Liver (tissue), 9 donors: ENCODE results near the gene PRRT3. TPM values are rescaled to one million over a fixed set of nuclear protein-coding genes. Genes with fewer than 3 reads are reported as not detected.

Experiments used
- DNase-seq: peaks from one replicate; pipeline ENCODE4 v3.0.0-alpha.2; 2017; ENCODE audit warnings: low spot score
- H3K27ac ChIP-seq, 2 donors: one replicate each; pipeline ENCODE4 v1.7.0; 2013; ENCODE audit warnings: inconsistent platforms in 2 of 2, low read length in 2 of 2, control low read depth in 1 of 2, low read depth in 1 of 2, mild to moderate bottlenecking in 1 of 2
- H3K27me3 ChIP-seq, 4 donors: one replicate each; pipeline versions ENCODE4 v1.6.1 to v1.7.0; 2013; ENCODE audit warnings: low read length in 3 of 4, inconsistent platforms in 1 of 4, mild to moderate bottlenecking in 1 of 4, moderate library complexity in 1 of 4; ENCODE audit not compliant: control insufficient read depth in 4 of 4, insufficient read depth in 4 of 4
- H3K36me3 ChIP-seq, 4 donors: one replicate each; pipeline versions ENCODE4 v1.6.1 to v1.7.0; 2013; ENCODE audit warnings: low read length in 3 of 4, mild to moderate bottlenecking in 3 of 4, low read depth in 1 of 4, moderate library complexity in 1 of 4; ENCODE audit not compliant: control insufficient read depth in 4 of 4, insufficient read depth in 3 of 4
- H3K4me1 ChIP-seq, 4 donors: one replicate each; pipeline versions ENCODE4 v1.6.1 to v1.7.0; 2013; ENCODE audit warnings: low read length in 3 of 4, mild to moderate bottlenecking in 3 of 4, moderate library complexity in 1 of 4; ENCODE audit not compliant: control insufficient read depth in 4 of 4, insufficient read depth in 4 of 4
- H3K4me3 ChIP-seq, 3 donors: one replicate each; pipeline versions ENCODE4 v1.6.1 to v1.7.0; 2013; ENCODE audit warnings: low read length in 3 of 3, control low read depth in 1 of 3, low read depth in 1 of 3, mild to moderate bottlenecking in 1 of 3
- H3K9ac ChIP-seq, 2 donors: one replicate each; pipeline ENCODE4 v1.7.0; 2013; ENCODE audit warnings: low read length in 2 of 2, mild to moderate bottlenecking in 2 of 2, moderate library complexity in 2 of 2, control low read depth in 1 of 2, low read depth in 1 of 2
- H3K9me3 ChIP-seq, 4 donors: one replicate each; pipeline versions ENCODE4 v1.6.1 to v1.7.0; 2013; ENCODE audit warnings: low read length in 3 of 4; ENCODE audit not compliant: control insufficient read depth in 4 of 4
- CTCF ChIP-seq: fragments of 150-350 bp; IDR thresholded peaks from 2 replicates; pipeline ENCODE4 v1.5.1; 2017; ENCODE audit warnings: improper control_type of control experiment, low read depth, low read length; ENCODE audit not compliant: missing input control
- FOXA1 ChIP-seq: IDR thresholded peaks from 2 replicates; pipeline ENCODE4 v1.6.1; 2016; ENCODE audit warnings: antibody characterized with exemption
- HNF4G ChIP-seq: IDR thresholded peaks from 2 replicates; pipeline ENCODE4 v1.6.1; 2016; ENCODE audit warnings: antibody characterized with exemption
- MAX ChIP-seq: IDR thresholded peaks from 2 replicates; pipeline ENCODE4 v1.6.1; 2016; ENCODE audit warnings: antibody characterized with exemption
- RAD21 ChIP-seq, 2 donors: IDR thresholded peaks; 2 replicates each; pipeline ENCODE4 v1.6.1; 2016; ENCODE audit warnings: antibody characterized with exemption in 2 of 2, mild to moderate bottlenecking in 2 of 2
- RXRA ChIP-seq, 2 donors: IDR thresholded peaks; 2 replicates each; pipeline ENCODE4 v1.6.1; 2017 to 2018; ENCODE audit warnings: antibody characterized with exemption in 2 of 2, mild to moderate bottlenecking in 1 of 2
- SP1 ChIP-seq: IDR thresholded peaks from 2 replicates; pipeline ENCODE4 v1.6.1; 2018; ENCODE audit warnings: antibody characterized with exemption, mild to moderate bottlenecking
- TAF1 ChIP-seq: conservative IDR thresholded peaks from 2 replicates; pipeline ENCODE4 v1.6.1; 2016; ENCODE audit warnings: antibody characterized with exemption, mild to moderate bottlenecking
- YY1 ChIP-seq: IDR thresholded peaks from 2 replicates; pipeline ENCODE4 v1.6.1; 2016; ENCODE audit warnings: antibody characterized with exemption, mild to moderate bottlenecking
- WGBS: extraction: QIAGEN DNeasy Blood & Tissue Kit; methylation state at CpG from one replicate; pipeline ENCODE4 v1.1.7; 2013; 5-methylcytosine and 5-hydroxymethylcytosine counted together
- polyA plus RNA-seq, 2 donors: library from polyadenylated mRNA; stranded (reverse) in 1 of 2; unstranded in 1 of 2; fragments of 200-250 nt in 1 of 2; fragments of >200 nt in 1 of 2; fragmentation: Nextera tagmentation in 1 of 2; extraction: Ambion mirVana in 1 of 2; gene quantifications; one replicate each; pipeline versions ENCODE4 v1.2.1 to v1.2.3, GENCODE V29; 2013 to 2015
- total RNA-seq, 2 donors: library from RNA; depleted of rRNA; stranded (reverse); fragments of >200 nt; gene quantifications; one replicate each; pipeline ENCODE4 v1.2.3, GENCODE V29; 2014
- donor health status: healthy.
- donor health status: healthy.
- donor health status: healthy.
- donor health status: healthy.
- donor health status: healthy.

Gene PRRT3
- total and polyA plus RNA-seq, 4 donors = 0.14 to 0.79 (median 0.24) TPM

- TF ChIP-seq FOXA1 (no peak), HNF4G (no peak)
Observed at GRCh38 chr3:9916734-9917680, 35.2 kb downstream of the PRRT3 start, which contains the start of gene IL17RC (continued).

GRCh38 chr3:9916346-9916733 lies 35.9 kb downstream of the PRRT3 start:
- no peaks in the 10 kb centered on the region for H3K9me3 ChIP-seq
- no peak for DNase-seq
- H3K4me1 ChIP-seq = peaks cover 19 to 71% (median 58%) of the 10 kb centered on the region in 4 donors
- TF ChIP-seq FOXA1 (no peak), SP1 (no peak)
- peak overlapping the region; percentile 1 to 77 for H3K9ac ChIP-seq
- H3K27ac ChIP-seq = peak overlapping the region; percentile 75 to 79
- H3K36me3 ChIP-seq = peaks cover 0 to 10% (median 3%) of the 10 kb centered on the region in 4 donors
- 30% methylated on average over 7 of the region's 7 CpGs for WGBS
- H3K4me3 ChIP-seq = peak overlapping the region; percentile 36 to 67 (median 46)
- no peaks in the 10 kb centered on the region for H3K27me3 ChIP-seq

- no peaks in the 10 kb centered on the region for H3K9me3 ChIP-seq
- peaks cover 19 to 79% (median 60%) of the 10 kb centered on the region in 4 donors for H3K4me1 ChIP-seq
- peaks cover 0 to 8% (median 3%) of the 10 kb centered on the region in 4 donors for H3K36me3 ChIP-seq
- peak in 1 of 2 donors; percentile 49 for TF ChIP-seq RAD21 (IDR thresholded peaks at IDR 0.05)
- no peak for TF ChIP-seq HNF4G
- TF ChIP-seq CTCF = peak; percentile 28
- TF ChIP-seq SP1 = peak; percentile 13
- no peak for TF ChIP-seq FOXA1
- no peak for TF ChIP-seq TAF1
- no peak for TF ChIP-seq YY1
- no peak for TF ChIP-seq MAX
- peak; percentile 20 to 33 for TF ChIP-seq RXRA (IDR thresholded peaks at IDR 0.05)
- no peaks in the 10 kb centered on the region for H3K27me3 ChIP-seq
- H3K27ac ChIP-seq = peak overlapping the region; percentile 79 to 89
- H3K4me3 ChIP-seq = peak overlapping the region; percentile 57 to 67 (median 60)
- peak; percentile 75 for DNase-seq
- WGBS = under 1% methylated on average over 99 of the region's 99 CpGs
- H3K9ac ChIP-seq = peak overlapping the region in 1 of 2 donors; percentile 57
Observed at GRCh38 chr3:9915254-9916141, 36.7 kb downstream of the PRRT3 start.
